ENCODE measurements around the gene CTDSPL2.
"Not testable (repeated sequence)": the region's sequence is repeated elsewhere in the genome, so short reads cannot be mapped to it uniquely, and the experiment has no call there.

CTDSPL2 gene

DNA sequence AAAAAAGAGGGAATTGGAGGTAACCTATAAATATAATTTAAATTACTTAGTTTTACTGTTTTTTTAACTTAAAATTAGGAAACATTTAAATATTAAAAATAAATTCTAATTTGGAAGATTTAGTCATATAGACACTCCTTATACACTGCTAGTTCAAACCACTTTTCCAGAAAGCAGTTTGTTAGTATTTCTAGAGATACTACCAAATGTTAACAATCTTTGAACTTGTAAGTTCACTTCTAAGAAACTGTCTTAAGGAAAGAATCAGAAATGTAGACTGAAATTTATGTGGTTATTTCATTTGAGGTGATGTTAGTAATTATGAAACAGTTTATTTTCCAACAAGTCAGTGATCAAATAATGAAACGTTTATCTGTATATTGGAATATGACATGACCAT, 22.7 kb downstream of the CTDSPL2 start:
- TF ChIP-seq, protein P1, sequence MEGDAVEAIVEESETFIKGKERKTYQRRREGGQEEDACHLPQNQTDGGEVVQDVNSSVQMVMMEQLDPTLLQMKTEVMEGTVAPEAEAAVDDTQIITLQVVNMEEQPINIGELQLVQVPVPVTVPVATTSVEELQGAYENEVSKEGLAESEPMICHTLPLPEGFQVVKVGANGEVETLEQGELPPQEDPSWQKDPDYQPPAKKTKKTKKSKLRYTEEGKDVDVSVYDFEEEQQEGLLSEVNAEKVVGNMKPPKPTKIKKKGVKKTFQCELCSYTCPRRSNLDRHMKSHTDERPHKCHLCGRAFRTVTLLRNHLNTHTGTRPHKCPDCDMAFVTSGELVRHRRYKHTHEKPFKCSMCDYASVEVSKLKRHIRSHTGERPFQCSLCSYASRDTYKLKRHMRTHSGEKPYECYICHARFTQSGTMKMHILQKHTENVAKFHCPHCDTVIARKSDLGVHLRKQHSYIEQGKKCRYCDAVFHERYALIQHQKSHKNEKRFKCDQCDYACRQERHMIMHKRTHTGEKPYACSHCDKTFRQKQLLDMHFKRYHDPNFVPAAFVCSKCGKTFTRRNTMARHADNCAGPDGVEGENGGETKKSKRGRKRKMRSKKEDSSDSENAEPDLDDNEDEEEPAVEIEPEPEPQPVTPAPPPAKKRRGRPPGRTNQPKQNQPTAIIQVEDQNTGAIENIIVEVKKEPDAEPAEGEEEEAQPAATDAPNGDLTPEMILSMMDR (IDR thresholded peaks at IDR 0.05) = no peak
- no peak for TF ChIP-seq ZFX (IDR thresholded peaks at IDR 0.05; ENCODE audit: borderline replicate concordance)
- H3K27ac ChIP-seq = no peak overlapping the region

DNA sequence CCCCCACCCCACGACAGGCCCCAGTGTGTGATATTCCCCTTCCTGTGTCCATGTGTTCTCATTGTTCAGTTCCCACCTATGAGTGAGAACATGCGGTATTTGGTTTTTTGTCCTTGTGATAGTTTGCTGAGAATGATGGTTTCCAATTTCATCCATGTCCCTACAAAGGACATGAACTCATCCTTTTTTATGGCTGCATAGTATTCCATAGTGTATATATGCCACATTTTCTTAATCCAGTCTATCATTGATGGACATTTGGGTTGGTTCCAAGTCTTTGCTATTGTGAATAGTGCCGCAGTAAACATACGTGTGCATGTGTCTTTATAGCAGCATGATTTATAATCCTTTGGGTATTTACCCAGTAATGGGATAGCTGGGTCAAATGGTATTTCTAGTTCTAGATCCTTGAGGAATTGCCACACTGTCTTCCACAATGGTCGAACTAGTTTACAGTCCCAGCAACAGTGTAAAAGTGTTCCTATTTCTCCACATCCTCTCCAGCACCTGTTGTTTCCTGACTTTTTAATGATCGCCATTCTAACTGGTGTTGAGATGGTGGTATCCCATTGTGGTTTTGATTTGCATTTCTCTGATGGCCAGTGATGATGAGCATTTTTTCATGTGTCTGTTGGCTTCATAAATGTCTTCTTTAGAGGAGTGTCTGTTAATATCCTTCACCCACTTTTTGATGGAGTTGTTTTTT, 26.3 kb downstream of the CTDSPL2 start:
- not testable (repeated sequence) for H3K27ac ChIP-seq

DNA sequence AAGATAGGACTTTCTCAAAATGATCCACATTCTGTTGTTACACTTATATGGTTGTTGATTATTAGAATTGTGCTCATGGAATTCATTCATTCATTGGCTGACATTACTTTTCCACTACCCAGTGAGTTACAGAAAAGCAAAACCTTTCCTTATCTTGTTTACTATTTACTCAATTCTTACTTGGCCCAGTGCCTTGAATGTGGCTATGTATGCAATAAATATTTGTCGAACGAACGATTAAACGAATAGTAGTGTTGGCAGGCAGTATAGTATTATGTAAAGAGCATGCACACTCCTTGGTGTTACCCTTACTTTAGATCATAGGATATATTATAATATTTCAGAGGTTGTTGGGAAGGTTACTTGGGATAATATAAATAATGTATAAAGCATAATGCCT, 31.0 kb downstream of the CTDSPL2 start:
- no peak for TF ChIP-seq ZFX (IDR thresholded peaks at IDR 0.05; ENCODE audit: borderline replicate concordance)
- TF ChIP-seq, protein P1 (IDR thresholded peaks at IDR 0.05) = no peak
- no peak overlapping the region for H3K27ac ChIP-seq

DNA sequence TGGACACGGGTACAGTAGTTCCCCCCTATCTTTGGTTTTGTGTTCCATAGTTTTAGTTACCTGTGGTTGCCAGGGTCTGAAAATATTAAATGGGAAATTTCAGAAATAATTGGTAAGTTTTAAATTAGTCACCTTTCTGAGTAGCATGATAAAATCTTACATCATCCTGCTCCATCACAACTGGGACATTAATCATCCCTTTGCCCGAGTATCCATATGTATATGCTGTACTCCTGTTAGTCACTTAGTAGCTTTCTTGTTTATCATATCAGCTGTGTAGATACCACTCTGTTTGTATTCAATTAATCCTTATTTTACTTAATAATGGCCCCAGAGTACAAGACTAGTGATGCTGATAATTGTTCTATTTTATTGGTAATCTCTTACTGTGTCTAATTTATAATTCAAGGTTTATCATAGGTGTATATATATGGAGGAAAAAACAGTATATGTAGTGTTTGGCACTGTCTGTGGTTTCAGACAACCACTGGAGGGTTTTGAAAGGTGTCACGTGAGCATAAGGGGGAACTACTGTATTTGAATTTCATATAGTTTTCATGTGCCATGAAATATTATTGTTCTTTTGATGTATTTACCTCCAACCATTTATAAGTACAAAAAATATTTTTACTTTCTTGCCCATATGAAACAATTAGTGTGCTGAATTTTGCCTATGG, 41.4 kb downstream of the CTDSPL2 start:
- TF ChIP-seq, protein P1 (IDR thresholded peaks at IDR 0.05) = no peak
- no peak for TF ChIP-seq ZFX (IDR thresholded peaks at IDR 0.05; ENCODE audit: borderline replicate concordance)
- no peak overlapping the region for H3K27ac ChIP-seq

DNA sequence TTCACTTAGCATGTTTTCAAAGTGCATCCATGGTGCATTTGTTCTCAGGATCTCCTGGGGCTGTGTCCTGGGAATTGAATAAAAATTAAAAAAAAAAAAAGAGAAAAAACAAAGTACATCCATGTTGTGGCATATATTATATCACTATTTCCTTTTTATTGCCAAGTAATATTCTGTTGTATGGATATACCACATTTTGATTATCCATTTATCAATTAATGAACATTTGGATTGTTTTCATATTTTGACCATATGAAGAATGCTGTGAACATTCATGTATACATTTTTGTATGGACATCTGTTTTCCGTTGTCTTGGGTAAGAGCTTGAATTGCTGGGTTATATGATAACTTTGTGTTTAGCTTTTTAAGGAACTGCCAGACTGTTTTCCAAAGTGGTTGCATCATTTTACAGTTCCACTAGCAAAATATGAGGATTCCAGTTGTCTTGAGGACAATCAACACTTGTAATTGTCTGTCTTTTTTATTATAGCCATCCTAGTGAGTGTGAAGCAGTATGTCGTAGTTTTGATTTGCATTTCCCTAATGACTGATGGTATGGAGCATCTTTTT, 44.5 kb downstream of the CTDSPL2 start:
- no peak for TF ChIP-seq ZFX (IDR thresholded peaks at IDR 0.05; ENCODE audit: borderline replicate concordance)
- TF ChIP-seq, protein P1 (IDR thresholded peaks at IDR 0.05) = no peak
- no peak overlapping the region for H3K27ac ChIP-seq

DNA sequence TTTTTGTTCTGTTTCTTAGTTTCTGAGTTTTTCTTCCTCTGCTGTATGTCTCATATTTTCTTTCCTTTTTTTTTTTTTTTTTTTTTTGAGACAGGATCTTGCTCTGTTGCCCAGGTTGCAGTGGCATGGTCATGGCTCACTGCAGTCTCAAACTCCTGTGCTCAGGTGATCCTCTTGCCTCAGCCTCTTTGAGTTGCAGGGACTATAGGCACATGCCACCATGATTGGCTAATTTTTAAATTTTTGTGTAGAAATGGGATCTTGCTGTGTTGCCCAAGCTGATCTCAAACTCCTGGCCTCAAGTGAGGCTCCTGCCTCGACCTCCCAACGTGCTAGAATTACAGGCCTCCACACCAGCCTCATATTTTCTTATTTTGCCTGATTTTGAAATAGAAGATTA, 51.9 kb downstream of the CTDSPL2 start:
- TF ChIP-seq, protein P1 (IDR thresholded peaks at IDR 0.05) = no peak
- no peak for TF ChIP-seq ZFX (IDR thresholded peaks at IDR 0.05; ENCODE audit: borderline replicate concordance)
- no peak overlapping the region for H3K27ac ChIP-seq

DNA sequence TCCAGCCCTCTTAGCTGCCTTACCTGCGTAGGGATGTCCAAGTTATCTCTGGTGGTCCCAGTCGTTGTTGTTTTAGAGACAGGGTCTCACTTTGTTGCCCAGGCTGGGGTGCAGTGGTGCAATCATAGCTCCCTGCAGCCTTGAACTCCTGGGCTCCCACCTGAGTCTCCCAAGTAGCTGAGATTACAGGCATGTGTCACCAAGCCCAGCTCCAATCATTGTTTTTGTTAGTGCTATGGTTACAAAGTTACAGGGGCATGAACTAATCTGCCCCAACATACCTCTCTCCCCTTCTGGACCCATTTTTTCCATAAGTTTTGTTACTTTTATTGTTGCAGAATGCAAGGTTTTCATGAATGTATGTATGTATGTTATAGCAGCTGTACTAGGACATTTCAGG, 54.7 kb downstream of the CTDSPL2 start:
- TF ChIP-seq, protein P1 (IDR thresholded peaks at IDR 0.05) = no peak
- TF ChIP-seq ZFX (IDR thresholded peaks at IDR 0.05; ENCODE audit: borderline replicate concordance) = no peak

More for the DNA sequence above, 54.7 kb downstream of the CTDSPL2 start:
- H3K27ac ChIP-seq = no peak overlapping the region

Data from 22Rv1 (cell line).